ENCODE data around the gene ERVH48-1. TPM values are rescaled to one million over a fixed set of nuclear protein-coding genes. Genes with fewer than 3 reads are reported as not detected.

Gene ERVH48-1
- total RNA-seq, 1 experiment from 2014 or later, result 0.05 TPM

GRCh38 chr21:42868196-42868595, 57.2 kb downstream of the ERVH48-1 start:
- no peaks in the 10 kb centered on the region for H3K27me3 ChIP-seq (ENCODE audit: control insufficient read depth, insufficient read depth, low read length)
- H3K4me1 ChIP-seq (ENCODE audit: control insufficient read depth, insufficient read depth, low read length), result no peaks in the 10 kb centered on the region
- no TSS peak for BruUV-seq (replicated peaks)
- intact Hi-C loops (cut with micrococcal nuclease; ENCODE audit: unreplicated experiment) (no loop called here), in situ Hi-C loops (cut with HindIII; ENCODE audit: low pct_unique_long_range_greater_than_20kb, low sequenced_read_pairs) (no loop called here)
- ChIA-PET POLR2A (no interaction called here), CTCF (no interaction called here)
- H3K36me3 ChIP-seq (ENCODE audit: control insufficient read depth, insufficient read depth, low read length), result peaks cover 3% of the 10 kb centered on the region; the same call in 1 of the 2 replicates
- H3K4me3 ChIP-seq (ENCODE audit: low read depth in 2 of 2, low read length in 2 of 2), result no peak overlapping the region
- H3K9me3 ChIP-seq (ENCODE audit: control insufficient read depth, insufficient read depth, low read depth, low read length), result no peaks in the 10 kb centered on the region
- no peak overlapping the region for H3K27ac ChIP-seq (ENCODE audit: low read length)
- no peak for TF ChIP-seq TCF7L2 (IDR thresholded peaks at IDR 0.05; ENCODE audit: low read depth, low read length)
- no peak for TF ChIP-seq REST (IDR thresholded peaks at IDR 0.05; ENCODE audit: insufficient read depth in 1 of 2, low read depth in 2 of 2, low read length in 1 of 2)
- no peak for TF ChIP-seq CTCF (IDR thresholded peaks at IDR 0.05)
- TF ChIP-seq POLR2AphosphoS5 (IDR thresholded peaks at IDR 0.05; ENCODE audit: low read depth, low read length), result no peak
- no peak for TF ChIP-seq SIN3A (IDR thresholded peaks at IDR 0.05; ENCODE audit: borderline replicate concordance, insufficient read depth, low read depth, low read length)
- DNase-seq (ENCODE audit: low read depth, low spot score) (no peak), ATAC-seq (no peak)

Small RNAs within 50 kb of the gene (microRNA-seq; reads per million reads assigned to microRNA genes)
- gene MIR5692B (ENCODE audit: unreplicated experiment), result not detected

Other genes starting within 250 kb of the ERVH48-1 start
- 36.7 TPM for gene WDR4, start 46.1 kb downstream of the ERVH48-1 start, total RNA-seq (2021; ENCODE audit: unreplicated experiment)
- gene NDUFV3, start 32.3 kb downstream of the ERVH48-1 start, total RNA-seq (2021; ENCODE audit: unreplicated experiment), result 21.1 TPM
- gene PKNOX1, start 48.9 kb upstream of the ERVH48-1 start, total RNA-seq (2021; ENCODE audit: unreplicated experiment), result 16.5 TPM
- 62.5 TPM for gene CBS, start 150.2 kb upstream of the ERVH48-1 start, total RNA-seq (2021; ENCODE audit: unreplicated experiment)
- gene U2AF1, start 181.9 kb upstream of the ERVH48-1 start, total RNA-seq (2021; ENCODE audit: unreplicated experiment), result 22.8 TPM
- 2.1 TPM for gene CRYAA, start 243.4 kb upstream of the ERVH48-1 start, total RNA-seq (2021; ENCODE audit: unreplicated experiment)